HG02840 (cell line): ENCODE measurements around the gene ZSWIM7.
"Not testable (repeated sequence)": the region's sequence is repeated elsewhere in the genome, so short reads cannot be mapped to it uniquely, and the experiment has no call there.

Experiments
- ATAC-seq: cut with Tn5 transposase; IDR thresholded peaks from one replicate; pipeline ENCODE4 v1.9.1; 2021; ENCODE audit warnings: mild to moderate bottlenecking, moderate library complexity, moderate number of reproducible peaks; ENCODE audit not compliant: unreplicated experiment, low FRiP score

ZSWIM7 gene

DNA sequence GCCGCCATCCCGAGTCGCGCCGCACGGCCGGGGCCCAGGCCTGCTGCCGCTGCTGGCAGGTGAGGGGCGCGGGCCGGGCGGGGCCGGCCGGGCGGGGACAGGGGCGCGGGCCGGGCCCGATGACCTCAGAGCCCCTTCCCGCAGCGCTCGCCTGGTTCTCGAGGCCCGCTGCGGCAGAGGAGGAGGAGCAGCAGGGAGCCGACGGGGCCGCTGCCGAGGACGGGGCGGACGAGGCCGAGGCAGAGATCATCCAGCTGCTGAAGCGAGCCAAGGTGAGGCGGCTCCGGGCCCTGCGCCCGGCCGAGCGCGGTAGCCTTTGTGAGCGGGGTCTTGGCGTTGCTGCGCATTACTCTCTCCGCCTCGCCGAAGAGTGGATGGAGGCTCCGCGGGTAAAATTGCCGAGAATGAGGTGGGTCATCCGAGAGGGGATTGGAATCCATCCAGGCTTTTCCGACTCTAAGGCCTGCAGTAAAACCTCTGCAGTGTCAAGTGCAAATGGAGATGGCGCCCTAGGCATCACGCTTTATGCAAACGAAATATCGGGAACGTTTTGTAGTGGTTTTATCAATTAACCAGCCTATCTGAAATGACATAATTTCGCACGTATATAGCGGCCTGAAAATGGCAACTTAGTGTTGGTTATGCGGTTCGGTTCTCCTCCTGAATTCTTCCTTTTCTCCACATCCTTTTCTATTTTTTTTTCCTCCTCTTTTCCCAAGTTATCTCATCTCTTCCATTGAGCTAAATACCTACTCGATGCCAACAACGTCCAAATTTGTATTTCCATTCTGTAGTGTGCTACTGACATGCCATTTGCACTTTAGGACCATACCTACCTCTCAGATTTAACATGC is 697 bp upstream of the ZSWIM7 start:
- peak; percentile 40 for ATAC-seq

DNA sequence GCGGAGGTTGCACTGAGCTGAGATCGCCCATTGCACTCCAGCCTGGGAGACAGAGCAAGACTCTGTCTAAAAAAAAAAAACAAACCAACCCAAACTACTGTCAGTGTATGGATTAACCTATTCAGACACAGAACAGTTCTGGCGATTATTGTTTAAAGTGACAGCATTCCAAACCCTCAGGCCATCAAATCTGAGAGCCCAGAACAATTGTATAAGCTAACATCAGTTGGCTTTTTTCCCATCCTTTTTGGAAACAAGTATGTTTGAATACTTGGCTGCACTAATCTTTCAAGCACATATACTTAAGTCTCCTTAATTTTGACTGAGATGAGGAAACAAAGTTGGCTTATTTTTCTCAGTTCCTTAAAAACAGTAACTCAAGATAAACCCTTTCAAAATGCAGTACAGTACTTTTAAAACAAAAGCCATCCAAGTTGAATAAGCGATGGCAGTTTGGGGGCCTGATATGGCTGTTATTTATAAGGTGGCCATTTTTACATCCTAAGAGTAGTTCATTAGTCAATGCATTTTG is 1.4 kb downstream of the ZSWIM7 start:
- no peak for ATAC-seq

DNA sequence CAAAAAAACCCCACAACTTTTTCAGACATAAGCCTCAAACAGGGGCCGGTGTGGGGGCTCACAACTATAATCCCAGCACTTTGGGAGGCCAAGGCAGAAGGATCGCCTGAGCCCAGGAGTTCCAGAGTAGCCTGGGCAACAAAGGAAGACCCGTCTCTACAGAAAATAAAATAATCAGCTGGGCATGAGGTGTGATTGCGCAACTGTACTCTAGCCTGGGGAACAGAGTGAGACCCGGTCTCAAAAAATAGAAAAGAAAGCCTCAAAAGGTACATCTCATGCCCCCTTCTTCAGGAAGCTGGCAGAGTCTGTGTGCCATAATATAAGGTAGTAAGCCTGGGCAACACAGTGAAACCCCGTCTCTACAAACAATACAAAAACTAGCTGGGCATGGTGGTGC is 3.2 kb downstream of the ZSWIM7 start:
- ATAC-seq, result no peak

GRCh38 chr17:15981646-15982580 is 17.6 kb downstream of the ZSWIM7 start:
- no peak for ATAC-seq

DNA sequence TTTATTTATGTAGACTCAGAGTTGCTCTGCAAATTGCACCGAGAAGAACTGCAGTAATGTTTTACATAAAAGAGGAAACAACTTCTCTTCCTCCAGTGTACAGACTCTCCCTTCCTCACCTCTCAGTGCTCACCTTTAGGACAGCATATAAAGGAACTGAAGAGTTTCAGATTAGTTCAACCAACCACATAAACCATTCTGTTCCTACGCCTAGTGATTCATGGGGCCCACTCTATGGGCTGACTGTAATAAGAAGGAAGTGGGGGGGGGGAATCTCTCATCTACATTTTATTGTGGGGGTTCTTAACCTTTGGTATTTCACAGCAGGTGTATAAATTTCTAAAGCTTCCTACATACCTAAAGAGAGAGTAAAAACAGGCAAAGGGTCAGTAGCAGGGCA is 18.3 kb downstream of the ZSWIM7 start:
- ATAC-seq, result peak; percentile 65

- ATAC-seq, result not testable (repeated sequence)
Measured at GRCh38 chr17:15979013-15979412, 20.5 kb downstream of the ZSWIM7 start.

DNA sequence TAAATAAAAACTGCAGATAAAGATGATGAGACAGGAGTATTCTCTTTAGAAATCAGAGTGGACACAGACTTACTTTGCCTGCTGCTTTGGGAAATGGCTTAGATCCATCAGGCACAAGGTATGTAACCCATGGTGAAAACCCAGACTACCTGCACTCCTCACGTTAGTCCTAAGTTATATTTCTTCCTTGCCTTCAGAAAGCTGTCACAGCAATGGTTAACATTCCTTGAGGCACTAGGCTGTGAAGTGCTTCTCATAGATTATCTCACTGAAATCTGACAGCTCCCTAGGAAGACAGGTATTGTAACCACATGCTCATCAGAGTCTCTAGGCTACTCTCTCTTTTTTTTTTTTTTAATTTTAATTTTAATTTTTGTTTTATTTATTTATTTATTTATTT is 20.9 kb downstream of the ZSWIM7 start:
- ATAC-seq, result no peak

DNA sequence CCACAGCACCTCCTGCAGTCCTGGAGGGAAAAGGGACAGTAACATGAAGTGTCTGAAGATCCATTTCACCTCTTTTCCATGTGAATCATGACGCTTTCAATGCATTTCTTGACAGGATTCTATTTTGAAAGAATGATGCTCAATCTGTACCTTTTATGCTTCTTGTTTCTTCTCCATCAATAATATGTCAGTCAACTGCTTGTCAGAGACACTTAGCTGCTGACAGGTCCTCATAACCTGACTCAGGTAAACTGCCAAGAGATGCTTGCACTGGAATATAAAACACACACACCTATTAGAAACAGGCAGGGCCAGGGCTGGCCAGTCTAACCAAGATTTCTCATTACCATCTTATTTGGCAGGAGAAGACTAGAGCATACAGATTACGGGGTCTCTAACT is 21.6 kb downstream of the ZSWIM7 start:
- no peak for ATAC-seq

- no peak for ATAC-seq
Measured at GRCh38 chr17:15973834-15974233, 25.7 kb downstream of the ZSWIM7 start.

GRCh38 chr17:15973016-15973415 is 26.5 kb downstream of the ZSWIM7 start:
- ATAC-seq, result no peak

DNA sequence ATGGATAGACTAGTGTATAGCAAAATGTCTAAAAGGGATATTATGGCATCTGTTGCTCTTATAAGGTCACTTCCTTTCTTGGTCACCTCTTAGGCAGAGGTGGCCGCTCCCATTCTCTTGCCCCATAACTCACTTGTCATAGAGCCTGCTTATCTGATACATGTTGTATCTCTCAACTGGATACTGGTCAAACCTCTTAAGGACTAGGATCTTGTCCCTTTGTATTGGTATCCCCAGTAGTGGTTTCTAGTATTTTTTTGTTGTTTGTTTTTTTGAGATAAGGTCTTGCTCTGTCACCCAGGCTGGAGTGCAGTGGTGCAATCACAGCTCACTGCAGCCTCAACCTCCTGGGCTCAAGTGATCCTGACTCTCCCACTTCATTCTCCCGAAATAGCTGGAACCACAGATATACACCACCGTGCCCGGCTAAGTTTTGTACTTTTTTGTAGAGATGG is 27.0 kb downstream of the ZSWIM7 start:
- ATAC-seq, result no peak

DNA sequence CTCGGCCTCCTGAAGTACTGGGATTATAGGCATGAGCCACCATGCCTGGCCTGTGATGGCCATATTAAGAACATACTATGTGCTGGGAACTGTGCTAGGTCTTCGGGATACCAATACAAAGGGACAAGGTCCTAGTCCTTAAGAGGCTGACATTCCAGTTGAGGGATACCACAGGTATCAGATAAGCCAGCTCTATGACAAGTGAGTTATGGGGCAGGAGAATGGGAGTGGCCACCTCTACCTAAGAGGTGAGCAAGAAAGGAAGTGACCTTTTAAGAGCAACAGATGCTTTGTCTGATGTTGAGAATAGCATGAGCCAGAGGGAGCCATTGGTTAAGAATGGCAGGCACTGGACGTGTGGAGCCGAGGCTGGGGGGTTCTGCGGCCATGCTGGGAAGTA is 27.6 kb downstream of the ZSWIM7 start:
- no peak for ATAC-seq

GRCh38 chr17:15971098-15971678 is 28.3 kb downstream of the ZSWIM7 start:
- no peak for ATAC-seq

DNA sequence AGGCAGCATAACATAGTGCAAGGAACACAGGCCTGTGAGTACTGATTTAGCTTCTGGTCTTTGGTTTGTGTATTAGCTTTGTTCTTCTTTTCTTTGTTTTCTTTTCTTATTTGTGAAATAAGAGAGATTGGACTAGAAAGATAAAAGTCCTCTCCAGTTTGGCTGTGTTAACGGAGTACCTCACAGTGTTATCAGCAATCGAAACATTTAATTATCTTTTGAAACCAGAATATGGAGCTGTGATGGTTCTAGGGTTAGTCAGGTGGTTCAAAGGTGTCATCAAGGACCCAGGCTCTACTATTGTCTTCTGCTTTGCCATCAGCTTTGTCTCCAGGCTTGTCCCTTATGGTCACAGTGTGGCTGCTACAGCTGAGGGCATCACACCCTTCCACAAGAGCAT is 29.0 kb downstream of the ZSWIM7 start:
- ATAC-seq, result no peak

DNA sequence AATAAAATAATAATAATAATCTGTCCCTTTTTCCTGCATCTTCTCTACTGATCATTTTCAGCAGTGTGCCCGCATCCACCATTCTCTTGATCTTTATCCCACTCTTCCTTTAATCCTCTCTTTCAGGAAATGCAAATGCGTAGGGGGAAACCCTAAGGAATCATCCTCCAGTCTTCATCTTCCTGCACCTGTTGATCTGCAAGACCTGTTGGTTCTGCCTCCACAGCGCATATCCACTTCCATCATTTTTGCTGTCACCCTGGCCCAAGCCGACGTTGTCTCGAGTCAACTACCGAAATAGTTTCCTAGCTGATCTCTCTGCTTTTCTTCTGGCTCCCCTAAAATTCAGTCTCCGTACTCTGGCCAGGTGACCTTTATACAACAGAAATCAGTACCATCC is 30.0 kb downstream of the ZSWIM7 start:
- ATAC-seq, result no peak

DNA sequence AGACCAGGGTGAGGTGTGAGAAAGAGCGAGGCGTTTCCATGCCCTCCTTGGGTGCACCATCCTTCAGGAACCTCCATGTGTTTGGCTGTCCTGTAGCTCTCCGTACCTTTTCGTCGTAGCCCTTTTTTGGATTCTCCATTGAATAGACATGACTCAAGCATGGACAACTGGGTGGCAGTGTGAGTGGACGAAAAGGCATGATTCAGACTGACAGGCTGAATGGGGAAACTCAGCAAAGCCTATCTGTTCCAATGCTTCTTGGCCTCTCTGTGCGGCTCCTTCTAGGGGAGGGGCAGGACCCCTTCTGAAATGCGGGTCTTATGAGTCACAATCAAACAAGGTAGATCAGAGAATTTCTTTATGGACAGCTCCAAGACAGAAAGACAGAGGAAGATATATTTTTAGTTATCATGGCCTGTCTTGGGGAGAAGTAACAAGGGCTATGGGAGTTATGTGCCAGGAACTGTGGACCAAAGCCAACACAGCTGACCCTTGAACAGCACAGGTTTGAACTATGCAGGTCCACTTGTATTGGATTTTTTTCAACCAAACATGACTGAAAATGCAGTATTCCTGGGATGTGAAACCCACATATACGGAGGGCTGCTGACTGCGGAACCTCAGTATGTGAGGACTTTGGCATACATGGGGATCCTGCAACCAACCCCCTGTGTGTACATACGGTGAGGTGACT is 31.7 kb downstream of the ZSWIM7 start:
- no peak for ATAC-seq

GRCh38 chr17:15966879-15967248 is 32.6 kb downstream of the ZSWIM7 start:
- ATAC-seq, result no peak

- ATAC-seq, result no peak
Measured at GRCh38 chr17:15966183-15966878, 33.2 kb downstream of the ZSWIM7 start.

GRCh38 chr17:15965528-15965927 is 34.0 kb downstream of the ZSWIM7 start:
- no peak for ATAC-seq

DNA sequence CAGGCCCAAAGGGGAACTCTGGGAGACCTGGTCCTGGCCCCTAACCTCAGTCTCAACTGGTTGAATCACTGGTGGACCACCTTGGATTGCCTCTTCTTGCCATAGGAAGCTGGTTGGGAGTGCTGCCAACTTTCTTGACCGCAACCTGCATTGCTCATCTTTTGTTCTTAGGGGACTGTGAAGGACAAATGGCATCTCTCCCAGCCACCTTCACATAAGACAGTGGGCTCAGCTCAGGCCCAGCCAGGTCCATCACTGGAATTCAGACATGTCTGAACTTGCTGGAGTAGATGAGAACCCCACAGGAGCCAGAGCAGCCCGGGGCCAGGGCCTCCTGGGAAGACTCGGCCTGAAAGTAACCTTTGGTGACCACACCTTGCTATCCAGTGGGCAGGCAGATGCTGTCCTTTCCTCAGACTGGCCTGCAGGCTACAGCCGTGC is 35.8 kb downstream of the ZSWIM7 start:
- no peak for ATAC-seq
